Measurements from ENCODE around the gene ASTL. TPM values are rescaled to one million over a fixed set of nuclear protein-coding genes. Genes with fewer than 3 reads are reported as not detected.

The ASTL gene
- total RNA-seq, 1 experiment from 2014 or later, result 0.18 TPM

DNA sequence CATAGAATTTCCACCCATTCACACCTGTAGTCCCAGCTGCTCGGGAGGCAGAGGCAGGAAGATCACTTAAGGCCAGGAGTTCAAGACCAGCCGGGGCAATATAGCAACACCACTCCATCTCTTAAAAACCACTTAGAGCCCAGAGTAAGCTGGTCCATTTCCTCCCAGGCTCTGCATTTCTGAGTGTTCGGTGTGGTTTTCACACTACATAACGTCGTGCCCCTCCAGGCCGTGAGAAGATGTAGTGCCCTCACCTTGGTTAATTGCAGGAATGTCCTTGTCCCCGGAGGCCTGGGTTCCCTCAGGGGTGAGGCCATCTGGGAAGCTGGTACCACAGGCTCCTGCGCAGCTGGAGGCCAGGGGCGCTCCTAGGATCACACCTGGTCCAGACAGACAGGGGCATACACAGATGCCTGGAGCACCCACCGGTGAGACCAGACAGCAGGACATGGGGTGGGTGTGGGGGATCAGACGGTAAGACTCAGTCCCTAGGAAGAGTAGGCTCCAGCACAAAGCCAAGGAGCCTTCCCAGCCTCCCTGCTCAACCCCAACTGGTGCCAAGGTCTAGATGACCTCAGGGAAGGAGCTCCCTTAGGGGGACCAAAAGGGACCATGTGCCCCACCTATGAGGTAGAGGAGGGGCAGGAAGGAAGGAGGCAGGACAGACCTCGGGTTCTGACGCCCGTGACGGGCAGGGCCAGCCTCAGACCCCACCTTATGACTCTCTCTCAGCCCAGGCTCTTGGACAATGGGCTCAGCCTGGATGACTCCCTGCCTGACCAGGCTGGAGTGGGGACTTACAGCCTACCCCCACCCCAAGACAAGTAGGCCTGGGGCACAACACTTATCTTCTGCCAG, 752 bp downstream of the ASTL start:
- in situ Hi-C loops (cut with HindIII; ENCODE audit: low pct_unique_long_range_greater_than_20kb, low sequenced_read_pairs) (no loop called here), intact Hi-C loops (cut with micrococcal nuclease; ENCODE audit: unreplicated experiment) (loop anchor here (1.0 kb wide), 1 partner anchor 37 kb away; no protein-coding TSS in a partner anchor)
- TF ChIP-seq, protein P1, sequence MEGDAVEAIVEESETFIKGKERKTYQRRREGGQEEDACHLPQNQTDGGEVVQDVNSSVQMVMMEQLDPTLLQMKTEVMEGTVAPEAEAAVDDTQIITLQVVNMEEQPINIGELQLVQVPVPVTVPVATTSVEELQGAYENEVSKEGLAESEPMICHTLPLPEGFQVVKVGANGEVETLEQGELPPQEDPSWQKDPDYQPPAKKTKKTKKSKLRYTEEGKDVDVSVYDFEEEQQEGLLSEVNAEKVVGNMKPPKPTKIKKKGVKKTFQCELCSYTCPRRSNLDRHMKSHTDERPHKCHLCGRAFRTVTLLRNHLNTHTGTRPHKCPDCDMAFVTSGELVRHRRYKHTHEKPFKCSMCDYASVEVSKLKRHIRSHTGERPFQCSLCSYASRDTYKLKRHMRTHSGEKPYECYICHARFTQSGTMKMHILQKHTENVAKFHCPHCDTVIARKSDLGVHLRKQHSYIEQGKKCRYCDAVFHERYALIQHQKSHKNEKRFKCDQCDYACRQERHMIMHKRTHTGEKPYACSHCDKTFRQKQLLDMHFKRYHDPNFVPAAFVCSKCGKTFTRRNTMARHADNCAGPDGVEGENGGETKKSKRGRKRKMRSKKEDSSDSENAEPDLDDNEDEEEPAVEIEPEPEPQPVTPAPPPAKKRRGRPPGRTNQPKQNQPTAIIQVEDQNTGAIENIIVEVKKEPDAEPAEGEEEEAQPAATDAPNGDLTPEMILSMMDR (IDR thresholded peaks at IDR 0.05), result no peak
- TF ChIP-seq SIN3A (IDR thresholded peaks at IDR 0.05; ENCODE audit: borderline replicate concordance, insufficient read depth, low read depth, low read length), result no peak
- TF ChIP-seq, protein P2, sequence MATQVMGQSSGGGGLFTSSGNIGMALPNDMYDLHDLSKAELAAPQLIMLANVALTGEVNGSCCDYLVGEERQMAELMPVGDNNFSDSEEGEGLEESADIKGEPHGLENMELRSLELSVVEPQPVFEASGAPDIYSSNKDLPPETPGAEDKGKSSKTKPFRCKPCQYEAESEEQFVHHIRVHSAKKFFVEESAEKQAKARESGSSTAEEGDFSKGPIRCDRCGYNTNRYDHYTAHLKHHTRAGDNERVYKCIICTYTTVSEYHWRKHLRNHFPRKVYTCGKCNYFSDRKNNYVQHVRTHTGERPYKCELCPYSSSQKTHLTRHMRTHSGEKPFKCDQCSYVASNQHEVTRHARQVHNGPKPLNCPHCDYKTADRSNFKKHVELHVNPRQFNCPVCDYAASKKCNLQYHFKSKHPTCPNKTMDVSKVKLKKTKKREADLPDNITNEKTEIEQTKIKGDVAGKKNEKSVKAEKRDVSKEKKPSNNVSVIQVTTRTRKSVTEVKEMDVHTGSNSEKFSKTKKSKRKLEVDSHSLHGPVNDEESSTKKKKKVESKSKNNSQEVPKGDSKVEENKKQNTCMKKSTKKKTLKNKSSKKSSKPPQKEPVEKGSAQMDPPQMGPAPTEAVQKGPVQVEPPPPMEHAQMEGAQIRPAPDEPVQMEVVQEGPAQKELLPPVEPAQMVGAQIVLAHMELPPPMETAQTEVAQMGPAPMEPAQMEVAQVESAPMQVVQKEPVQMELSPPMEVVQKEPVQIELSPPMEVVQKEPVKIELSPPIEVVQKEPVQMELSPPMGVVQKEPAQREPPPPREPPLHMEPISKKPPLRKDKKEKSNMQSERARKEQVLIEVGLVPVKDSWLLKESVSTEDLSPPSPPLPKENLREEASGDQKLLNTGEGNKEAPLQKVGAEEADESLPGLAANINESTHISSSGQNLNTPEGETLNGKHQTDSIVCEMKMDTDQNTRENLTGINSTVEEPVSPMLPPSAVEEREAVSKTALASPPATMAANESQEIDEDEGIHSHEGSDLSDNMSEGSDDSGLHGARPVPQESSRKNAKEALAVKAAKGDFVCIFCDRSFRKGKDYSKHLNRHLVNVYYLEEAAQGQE (IDR thresholded peaks at IDR 0.05; ENCODE audit: insufficient read depth in 1 of 2, low read depth in 2 of 2, low read length in 1 of 2), result no peak
- no peak for TF ChIP-seq TCF7L2 (IDR thresholded peaks at IDR 0.05; ENCODE audit: low read depth, low read length)
- no peak for TF ChIP-seq POLR2AphosphoS5 (IDR thresholded peaks at IDR 0.05; ENCODE audit: low read depth, low read length)
- Histone ChIP-seq H3K27ac (ENCODE audit: low read length) (no peak overlapping the region), H3K27me3 (ENCODE audit: control insufficient read depth, insufficient read depth, low read length) (no peaks in the 10 kb centered on the region), H3K9me3 (ENCODE audit: control insufficient read depth, insufficient read depth, low read depth, low read length) (no peaks in the 10 kb centered on the region), H3K4me3 (ENCODE audit: low read depth in 2 of 2, low read length in 2 of 2) (no peak overlapping the region), H3K4me1 (ENCODE audit: control insufficient read depth, insufficient read depth, low read length) (no peaks in the 10 kb centered on the region), H3K36me3 (ENCODE audit: control insufficient read depth, insufficient read depth, low read length) (no peaks in the 10 kb centered on the region)
- BruUV-seq (replicated peaks), result no TSS peak
- ATAC-seq (no peak), DNase-seq (ENCODE audit: low read depth, low spot score) (no peak)
- POLR2A ChIA-PET, result no interaction called here
- CTCF ChIA-PET, result interaction anchor here (0.5 to 3.9 kb wide), 3 partner anchors 21 to 130 kb away, joined by 3 to 55 read pairs (median 3); partner anchors contain the start of gene ADRA2B

DNA sequence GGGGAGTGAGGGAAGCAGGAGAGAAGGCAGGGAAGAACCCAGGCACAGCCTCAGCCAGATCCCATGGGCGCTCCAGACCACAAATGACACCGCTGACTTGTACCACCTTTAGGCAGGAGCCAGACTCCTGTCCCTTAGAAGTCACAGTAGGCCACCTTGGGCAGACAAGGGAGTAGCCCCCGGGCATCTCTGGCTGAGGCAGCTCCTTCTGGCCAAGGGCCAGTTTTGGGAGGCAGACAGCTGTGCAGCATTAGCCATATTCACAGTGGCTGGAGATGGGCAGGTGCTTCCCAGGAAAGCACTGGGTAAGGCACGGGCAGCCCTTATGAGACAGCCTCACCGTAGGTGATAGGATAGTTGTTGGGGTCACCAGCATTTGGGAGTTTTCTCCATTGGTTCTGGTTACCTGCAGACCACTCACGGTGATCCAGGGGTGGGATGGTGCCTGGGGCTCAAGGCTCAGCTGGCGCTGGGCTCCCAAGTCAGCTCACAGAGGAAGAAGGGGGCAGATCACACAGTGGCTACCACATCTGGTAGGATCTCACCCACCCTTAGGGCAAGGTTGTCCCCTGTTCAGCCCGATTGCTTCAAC, 2.1 kb downstream of the ASTL start:
- ATAC-seq, result no peak
- H3K4me1 ChIP-seq (ENCODE audit: control insufficient read depth, insufficient read depth, low read length), result no peaks in the 10 kb centered on the region
- H3K4me3 ChIP-seq (ENCODE audit: low read depth in 2 of 2, low read length in 2 of 2), result no peak overlapping the region
- TF ChIP-seq POLR2AphosphoS5 (IDR thresholded peaks at IDR 0.05; ENCODE audit: low read depth, low read length) (no peak), TCF7L2 (IDR thresholded peaks at IDR 0.05; ENCODE audit: low read depth, low read length) (no peak), SIN3A (IDR thresholded peaks at IDR 0.05; ENCODE audit: borderline replicate concordance, insufficient read depth, low read depth, low read length) (no peak)
- TF ChIP-seq, protein P1 (IDR thresholded peaks at IDR 0.05), result no peak
- TF ChIP-seq, protein P2 (IDR thresholded peaks at IDR 0.05; ENCODE audit: insufficient read depth in 1 of 2, low read depth in 2 of 2, low read length in 1 of 2), result no peak
- intact Hi-C loops (cut with micrococcal nuclease; ENCODE audit: unreplicated experiment), result no loop called here
- DNase-seq (ENCODE audit: low read depth, low spot score), result no peak
- no peaks in the 10 kb centered on the region for H3K27me3 ChIP-seq (ENCODE audit: control insufficient read depth, insufficient read depth, low read length)
- no peaks in the 10 kb centered on the region for H3K36me3 ChIP-seq (ENCODE audit: control insufficient read depth, insufficient read depth, low read length)
- no peak overlapping the region for H3K27ac ChIP-seq (ENCODE audit: low read length)
- CTCF ChIA-PET, result interaction anchor here (1.1 to 3.9 kb wide), 2 partner anchors 20 to 39 kb away, joined by 3 to 55 read pairs; partner anchors contain the start of gene ADRA2B
- BruUV-seq (replicated peaks), result no TSS peak
- POLR2A ChIA-PET, result no interaction called here
- in situ Hi-C loops (cut with HindIII; ENCODE audit: low pct_unique_long_range_greater_than_20kb, low sequenced_read_pairs), result no loop called here
- H3K9me3 ChIP-seq (ENCODE audit: control insufficient read depth, insufficient read depth, low read depth, low read length), result no peaks in the 10 kb centered on the region

Data from Panc1 (cell line).